SK-MEL-5 (cell line): ENCODE measurements around the gene PRDX1. TPM values are rescaled to one million over a fixed set of nuclear protein-coding genes. Genes with fewer than 3 reads are reported as not detected.

Experiments
- DNase-seq: peaks from one replicate; pipeline ENCODE4 v3.0.0-alpha.2; 2016; ENCODE audit warnings: low read depth, low spot score
- in situ Hi-C: cut with HindIII; loops from 2 replicates; pipeline ENCODE4 v1.10.0; 2016; ENCODE audit warnings: low sequenced_read_pairs, high pct_unique_total_duplicates, low pct_unique_long_range_greater_than_20kb
- polyA plus RNA-seq, 2 experiments: library from polyadenylated mRNA; depleted of rRNA; stranded (reverse); fragments of >200 nt; gene quantifications; 2 replicates each; pipeline ENCODE4 v1.2.3, GENCODE V29; 2015
- total RNA-seq: library from RNA; depleted of rRNA; stranded (reverse); fragments of >200 nt; shearing (Covaris generic); gene quantifications from 2 replicates; pipeline ENCODE4 v1.2.3, GENCODE V29; 2014; rRNA removed

Gene PRDX1
- total RNA-seq = 1,043 and 1,143 TPM in 2 replicates
- 429 and 465 TPM in 2 replicates for polyA plus RNA-seq (2015; cell fraction: cytosol; rRNA removed)
- polyA plus RNA-seq (2015; cell fraction: nucleus; rRNA removed) = 98.5 and 121 TPM in 2 replicates

DNA sequence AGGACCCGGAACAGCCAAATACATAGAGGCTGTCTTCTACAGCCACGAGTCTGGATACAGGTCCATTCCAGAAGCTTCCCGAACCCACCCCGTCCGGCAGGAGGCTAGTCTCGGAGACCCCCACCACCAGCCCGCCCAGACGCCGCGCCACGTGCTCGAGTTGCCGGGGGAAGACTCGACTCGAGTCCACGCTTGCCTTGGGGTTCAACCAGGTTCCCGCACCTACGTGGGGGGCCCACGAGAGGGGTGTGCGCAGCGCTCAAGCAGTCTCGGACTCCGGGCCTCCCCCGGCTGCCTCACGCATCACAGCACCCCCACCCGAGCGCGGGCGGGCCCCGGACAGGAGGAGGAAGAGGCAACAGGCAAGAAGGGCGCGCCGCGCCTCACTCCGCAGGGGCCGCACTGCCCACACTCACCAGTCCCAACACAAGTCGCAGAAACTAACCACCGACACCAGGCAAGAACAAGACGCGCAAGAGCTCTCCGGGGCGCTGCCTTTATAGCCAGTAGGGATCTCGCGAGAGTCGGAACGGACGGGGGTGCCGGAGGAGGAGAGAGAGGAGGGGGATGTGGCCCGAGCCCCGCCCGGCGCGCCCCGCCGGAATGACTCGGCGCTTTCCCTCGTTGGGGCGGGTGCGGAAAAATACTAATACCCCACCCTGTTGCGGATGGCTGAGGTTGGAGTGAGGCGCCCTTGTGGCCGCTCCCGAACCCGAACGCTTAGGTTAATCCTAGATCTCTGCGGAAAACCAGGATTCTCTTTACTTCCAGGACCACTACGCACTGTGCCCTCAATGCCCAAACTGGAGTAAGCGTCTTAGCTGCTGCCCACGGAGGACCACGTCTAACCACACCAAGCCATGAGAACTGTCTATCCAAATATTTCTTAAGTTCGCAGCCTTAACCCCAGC, at the start of gene PRDX1:
Gene PRDX1, minus strand, starts transcription at position 472 of the 911 bp plus-strand sequence. CDS start 2,841 bp downstream, outside the sequence.
- in situ Hi-C loops = no loop called here
- DNase-seq = peak; percentile 96

DNA sequence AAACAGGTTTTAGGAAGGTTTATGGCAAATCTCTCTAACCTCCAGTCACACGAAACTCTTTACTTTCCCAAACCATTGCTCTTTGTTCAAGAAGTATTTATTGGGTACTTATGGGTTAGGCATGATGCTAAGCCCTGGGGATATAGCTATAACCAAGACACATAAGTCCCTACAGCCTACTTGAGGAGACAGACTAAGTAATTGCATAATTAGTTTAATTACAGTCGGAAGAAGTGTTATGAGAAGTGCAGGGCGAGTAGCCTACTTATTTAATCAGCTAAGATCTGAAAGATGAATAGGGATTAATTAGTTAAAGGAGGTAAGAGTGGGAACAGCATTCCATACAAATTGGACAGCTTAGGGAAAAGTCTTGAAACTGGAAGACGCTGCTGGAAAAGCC, 48.9 kb upstream of the PRDX1 start:
- in situ Hi-C loops = no loop called here
- DNase-seq = no peak

DNA sequence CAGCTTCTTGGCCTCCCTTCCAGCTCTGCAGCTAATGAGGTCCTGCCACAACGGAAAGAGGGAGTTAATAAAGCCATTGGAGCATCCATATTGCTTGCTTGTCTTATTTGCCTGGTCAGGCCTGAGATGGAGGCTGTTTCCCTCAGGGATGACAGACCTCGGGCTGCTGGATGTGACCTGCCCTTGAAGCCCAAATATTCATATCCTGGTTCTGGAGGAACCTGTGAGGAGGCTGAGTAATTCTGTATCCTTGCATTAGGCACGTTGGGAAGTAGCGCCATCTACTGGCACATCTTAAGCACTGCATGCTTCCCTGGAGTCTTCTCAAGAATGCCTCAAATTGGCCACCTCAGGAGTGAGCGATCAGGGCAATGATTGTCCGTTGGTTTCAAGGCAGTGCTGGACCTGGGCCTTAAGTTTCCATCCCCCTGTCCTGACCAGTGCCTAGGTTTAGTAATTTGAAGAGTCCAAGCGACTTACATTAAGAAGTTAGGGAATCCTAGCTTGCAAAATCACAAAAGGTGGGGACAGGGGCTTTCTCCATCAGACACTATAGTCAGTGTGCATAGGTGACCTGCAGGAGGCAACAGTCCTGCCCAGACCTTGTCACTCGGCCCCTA, 48.4 kb upstream of the PRDX1 start:
- DNase-seq = peak; percentile 77
- in situ Hi-C loops = no loop called here

DNA sequence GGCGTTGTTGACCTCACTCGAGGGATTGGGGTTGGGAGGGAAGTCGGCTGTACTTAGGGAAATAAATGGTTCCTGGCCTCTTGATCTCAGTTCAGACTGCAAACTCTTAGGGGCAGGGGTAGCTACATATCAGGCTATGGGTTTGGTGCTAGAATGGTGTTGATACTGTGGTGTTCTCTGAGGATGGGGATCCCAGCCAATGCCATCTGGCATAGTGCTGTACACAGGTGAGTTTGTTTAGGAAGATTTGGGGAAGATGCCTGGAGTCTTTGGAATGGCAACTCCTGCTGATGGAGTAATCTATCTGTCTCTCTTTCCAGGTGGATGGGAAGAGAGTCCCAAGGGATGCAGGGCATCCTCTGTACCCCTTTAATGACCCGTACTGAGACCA, 47.9 kb upstream of the PRDX1 start:
- no peak for DNase-seq
- in situ Hi-C loops = no loop called here

DNA sequence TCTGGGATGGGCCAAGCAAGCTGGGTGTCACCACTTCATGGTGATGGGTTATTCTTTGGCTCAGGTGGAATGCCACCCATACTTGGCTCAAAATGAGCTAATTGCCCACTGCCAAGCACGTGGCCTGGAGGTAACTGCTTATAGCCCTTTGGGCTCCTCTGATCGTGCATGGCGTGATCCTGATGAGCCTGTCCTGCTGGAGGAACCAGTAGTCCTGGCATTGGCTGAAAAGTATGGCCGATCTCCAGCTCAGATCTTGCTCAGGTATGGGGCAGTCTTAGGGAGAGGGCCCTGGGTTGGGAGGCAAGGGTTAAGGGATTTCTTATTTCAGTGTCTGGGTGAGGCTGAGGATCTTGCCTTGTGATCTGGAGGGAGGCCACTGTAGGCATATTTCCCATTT, 46.7 kb upstream of the PRDX1 start:
- no peak for DNase-seq
- in situ Hi-C loops = no loop called here

DNA sequence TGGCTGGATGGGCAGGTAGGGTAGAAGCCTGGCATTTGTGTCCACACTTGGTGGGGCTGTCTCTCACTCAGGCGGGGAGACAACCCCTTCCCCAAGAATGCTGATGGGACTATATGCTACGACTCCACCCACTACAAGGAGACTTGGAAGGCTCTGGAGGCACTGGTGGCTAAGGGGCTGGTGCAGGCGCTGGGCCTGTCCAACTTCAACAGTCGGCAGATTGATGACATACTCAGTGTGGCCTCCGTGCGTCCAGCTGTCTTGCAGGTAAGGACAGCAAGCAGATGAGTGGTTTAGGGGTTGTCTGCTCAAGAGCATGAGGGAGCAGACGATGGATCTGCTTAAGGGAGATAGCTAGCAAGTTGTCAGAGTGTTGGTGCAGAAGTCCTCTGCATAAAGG, 46.2 kb upstream of the PRDX1 start:
- no peak for DNase-seq
- in situ Hi-C loops = no loop called here

DNA sequence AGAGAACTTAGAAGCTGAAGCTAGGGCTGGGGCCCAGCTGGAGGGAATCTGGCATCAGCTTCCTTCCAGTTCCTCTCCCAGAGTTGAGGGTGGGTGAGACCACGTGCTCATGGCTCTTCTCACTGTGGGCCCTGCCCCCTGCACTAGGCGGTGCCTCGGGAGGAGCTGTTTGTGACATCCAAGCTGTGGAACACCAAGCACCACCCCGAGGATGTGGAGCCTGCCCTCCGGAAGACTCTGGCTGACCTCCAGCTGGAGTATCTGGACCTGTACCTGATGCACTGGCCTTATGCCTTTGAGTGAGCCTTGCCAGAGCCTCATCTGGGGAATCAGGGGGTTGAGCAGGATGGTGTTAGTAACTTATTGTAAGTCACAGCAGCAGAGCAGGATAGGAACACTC, 45.0 kb upstream of the PRDX1 start:
- no peak for DNase-seq
- in situ Hi-C loops = no loop called here

DNA sequence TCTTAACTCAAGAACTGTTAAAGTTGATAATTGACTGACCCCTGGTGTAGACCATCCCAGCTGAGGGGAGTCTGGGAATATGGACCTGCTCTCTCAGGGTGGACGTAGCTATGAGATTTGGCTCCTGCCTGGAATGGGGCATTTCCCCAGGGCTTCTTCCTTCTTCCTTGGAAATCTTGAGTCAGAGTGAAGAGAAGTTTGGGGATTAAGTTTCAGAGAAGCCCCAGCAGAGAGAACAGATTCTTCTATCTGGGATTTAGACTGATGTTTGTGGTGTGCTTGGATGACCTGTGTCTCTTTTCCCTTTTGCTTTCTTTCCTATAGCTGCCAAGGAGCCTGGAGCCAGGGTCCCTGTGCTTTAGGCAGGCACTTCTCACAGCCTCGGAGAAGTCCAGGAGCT, 42.2 kb upstream of the PRDX1 start:
- DNase-seq = no peak
- in situ Hi-C loops = no loop called here

DNA sequence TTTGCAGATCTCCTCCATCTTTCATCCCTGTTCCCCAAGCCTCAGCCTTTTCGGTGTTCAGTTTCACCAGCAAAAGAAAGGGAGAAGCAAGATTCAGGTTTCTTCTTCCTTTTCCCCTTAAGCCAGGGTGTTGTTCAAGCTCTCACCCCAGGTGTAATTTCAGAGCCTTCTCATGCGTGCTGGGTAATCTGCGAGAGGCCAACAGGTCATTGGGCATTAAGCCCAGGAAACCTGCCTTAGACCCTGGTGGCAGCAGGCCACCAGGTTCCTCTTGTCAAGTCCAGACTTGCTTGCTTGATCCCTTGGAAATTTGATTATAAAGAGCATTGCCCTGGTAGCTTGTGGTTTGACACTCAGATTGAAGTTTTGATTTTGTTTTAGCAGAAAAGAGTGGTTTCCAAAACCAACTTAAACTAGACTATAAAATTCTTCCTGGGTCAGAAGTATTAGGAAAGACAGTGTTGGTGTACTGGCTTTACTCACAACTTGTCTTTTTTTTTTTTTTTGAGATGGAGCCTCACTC, 35.8 kb upstream of the PRDX1 start:
- DNase-seq = no peak
- in situ Hi-C loops = no loop called here

DNA sequence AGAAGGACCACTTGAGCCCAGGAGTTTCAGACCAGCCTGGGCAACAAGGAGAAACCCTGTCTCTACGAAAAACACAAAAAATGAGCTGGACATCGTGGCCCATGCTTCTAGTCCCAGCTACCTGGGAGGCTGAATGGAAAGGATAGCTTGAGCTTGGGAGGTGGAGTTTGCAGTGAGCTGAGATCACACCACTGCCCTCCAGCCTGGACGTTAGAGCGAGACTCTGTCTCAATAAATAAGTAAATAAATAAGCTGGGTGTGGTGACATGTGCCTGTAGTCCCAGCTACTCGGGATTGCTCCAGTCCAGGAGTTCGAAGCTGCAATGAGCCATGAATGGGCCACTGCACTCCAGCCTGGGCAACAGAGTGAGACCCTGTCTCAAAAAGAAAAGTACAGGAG, 32.5 kb upstream of the PRDX1 start:
- DNase-seq = no peak
- in situ Hi-C loops = no loop called here

DNA sequence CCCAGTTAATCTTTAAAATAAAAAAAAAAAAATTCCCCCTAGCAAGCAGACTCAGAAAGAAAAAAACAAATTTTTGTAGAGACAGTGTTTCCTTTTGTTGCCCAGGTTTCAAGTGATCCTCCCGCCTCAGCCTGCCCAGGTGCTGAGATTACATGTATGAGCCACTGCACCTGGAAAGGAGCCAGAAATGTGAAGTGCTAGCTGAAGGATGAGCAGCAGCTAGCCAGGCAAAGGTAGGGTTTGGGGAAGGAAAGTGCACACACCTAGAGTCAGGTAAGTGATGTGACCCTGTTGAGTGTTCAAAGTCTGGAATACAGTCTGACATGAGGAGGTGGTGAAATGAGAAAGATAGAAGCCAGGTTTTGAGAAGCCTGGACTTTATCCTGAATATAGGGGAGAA, 30.6 kb upstream of the PRDX1 start:
- DNase-seq = no peak

DNA sequence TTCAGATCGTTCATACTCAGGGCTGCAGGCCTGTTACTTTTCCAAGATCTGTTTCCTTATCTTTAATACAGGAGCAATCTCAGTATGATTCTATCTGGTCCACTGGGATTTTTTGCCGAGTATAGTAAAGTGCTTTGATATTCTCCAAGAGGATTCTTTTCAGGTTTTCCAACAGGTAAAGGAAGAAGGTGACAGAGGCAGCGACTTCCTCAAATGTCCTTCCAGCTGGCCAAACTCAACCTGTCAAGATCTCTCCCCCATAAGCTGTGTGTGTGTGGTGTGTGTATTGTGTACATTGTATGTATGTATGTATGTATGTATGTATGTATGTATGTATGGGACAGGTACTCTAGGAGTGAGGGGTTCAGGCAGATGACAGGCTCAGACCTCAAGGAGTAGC, 30.0 kb upstream of the PRDX1 start:
- no peak for DNase-seq
- in situ Hi-C loops = no loop called here

More for the DNA sequence above, 30.6 kb upstream of the PRDX1 start:
- in situ Hi-C loops = no loop called here

DNA sequence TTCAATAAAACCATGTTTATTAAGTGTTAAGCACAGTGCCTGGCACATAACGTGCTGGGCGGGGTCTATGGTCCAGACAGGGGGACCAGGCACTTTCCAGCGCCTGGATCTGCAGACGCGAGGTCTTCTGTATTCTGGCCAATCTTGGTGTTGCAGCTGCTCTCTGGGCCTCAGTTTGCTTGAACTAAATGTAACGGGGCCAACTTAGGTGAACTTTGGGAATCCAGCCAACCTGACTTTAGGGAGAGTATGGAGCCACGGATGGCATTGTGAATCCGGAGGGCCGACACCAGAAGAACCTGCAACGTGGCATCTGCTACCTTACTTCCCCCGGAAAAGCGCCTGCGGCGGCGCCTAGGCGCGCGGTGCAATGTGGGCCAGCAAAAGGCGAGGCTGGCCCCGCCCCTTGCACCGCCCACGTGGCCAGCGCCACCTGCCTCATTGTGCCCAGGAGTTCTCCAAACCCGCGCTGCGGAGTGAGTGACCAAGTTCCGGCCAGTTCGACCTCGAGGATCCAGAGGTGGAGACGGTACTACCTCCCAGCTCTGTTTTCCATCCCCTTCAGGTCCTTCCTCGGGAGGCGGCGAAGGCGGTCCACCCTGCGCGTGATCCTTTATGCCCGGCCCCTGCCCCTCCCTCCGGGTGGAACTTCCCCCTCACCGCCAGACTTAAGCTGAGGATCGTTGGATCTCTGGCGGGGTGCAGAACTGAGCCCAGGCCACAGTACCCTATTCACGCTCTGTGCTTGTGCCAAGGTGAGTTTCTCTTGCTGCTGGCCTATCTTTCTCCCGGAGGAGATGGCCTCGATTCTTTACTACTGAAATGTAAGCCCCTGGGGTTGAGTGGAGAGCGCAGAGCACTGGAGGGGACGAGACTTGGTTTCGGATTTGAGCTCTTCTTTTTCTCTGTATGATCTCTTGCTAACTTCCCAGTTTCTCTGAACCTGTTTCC, 29.0 kb upstream of the PRDX1 start, which contains the start of gene AKR1A1:
Gene AKR1A1, plus strand, starts transcription at position 426 of the 951 bp plus-strand sequence. CDS start 10,969 bp downstream, outside the sequence.
- in situ Hi-C loops = no loop called here
- peak; percentile 87 for DNase-seq

DNA sequence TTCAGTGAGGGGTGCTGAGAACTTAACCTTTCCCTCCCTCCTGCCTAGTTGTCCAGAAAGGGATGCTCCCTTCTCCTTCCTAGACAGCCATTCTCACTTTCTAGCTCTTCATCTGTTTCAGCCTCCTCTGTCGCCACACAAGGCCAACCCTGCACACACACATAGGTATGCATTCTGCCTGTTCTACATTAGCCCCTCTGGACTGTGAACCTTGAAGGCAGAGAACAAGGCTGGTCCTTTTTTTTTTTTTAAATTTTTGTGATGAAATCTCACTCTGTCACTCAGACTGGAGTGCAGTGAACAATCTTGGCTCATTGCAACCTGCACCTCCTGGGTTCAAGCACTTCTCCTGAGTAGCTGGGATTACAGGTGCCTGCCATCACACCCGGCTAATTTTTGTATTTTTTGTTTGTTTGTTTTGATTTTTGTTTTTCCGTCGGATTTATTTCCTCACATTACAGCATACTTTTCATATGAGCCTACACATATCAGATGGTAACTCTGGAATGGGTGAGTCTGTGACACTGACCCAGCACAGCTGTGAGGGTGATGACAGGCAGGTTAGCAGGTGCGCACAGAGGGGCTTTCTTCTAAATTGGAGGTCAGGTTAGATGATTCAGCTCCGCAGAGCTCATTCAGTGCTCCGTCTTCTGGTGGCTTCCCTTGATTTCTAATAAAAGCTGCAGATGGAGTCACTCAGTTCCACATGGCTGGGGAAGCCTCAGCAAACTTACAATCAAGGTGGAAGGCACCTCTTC, 24.0 kb upstream of the PRDX1 start:
- in situ Hi-C loops = no loop called here
- DNase-seq = no peak

DNA sequence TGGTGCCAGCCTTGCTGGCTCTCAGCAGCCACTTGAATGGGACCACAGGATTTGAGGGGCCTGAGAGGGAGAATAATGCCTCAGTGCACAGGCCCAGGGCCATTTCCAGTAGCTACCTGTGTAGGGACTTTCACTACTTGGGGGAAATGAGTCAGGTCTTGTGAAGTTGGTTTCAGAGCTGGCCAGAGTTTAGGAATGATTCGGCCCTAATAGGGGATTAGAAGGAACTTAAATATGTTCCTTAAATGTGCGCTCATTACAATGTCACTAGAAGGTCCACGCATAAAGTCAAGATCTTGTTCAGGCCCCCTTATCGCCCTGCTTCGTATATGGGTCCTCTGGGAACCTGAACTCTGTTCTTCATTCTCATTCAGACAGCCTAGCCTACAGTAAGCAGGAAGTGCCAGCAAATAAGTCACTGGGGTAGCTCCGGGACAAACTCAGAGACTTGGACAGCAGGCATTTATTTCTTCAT, 23.4 kb upstream of the PRDX1 start:
- DNase-seq = no peak
- in situ Hi-C loops = no loop called here

DNA sequence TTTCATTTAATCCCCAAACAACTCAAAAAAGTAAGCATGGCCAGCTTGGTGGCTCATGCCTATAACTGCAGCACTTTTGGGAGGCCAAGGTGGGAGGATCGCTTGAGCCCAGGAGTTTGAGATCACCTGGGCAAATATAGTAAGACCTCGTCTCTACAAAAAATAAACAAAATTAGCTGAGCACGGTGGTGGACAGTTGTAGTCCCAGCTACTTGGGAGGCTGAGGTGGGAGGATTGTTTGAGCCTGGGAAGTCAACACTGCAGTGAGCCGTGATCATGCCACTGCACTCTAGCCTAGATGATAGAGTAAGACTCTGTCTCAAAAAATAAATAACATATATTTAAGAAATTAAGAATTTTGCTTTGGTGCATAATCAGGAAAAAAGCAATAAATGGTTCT, 22.8 kb upstream of the PRDX1 start:
- in situ Hi-C loops = no loop called here

More for the DNA sequence above, 22.8 kb upstream of the PRDX1 start:
- DNase-seq = no peak
